K562 (cell line): ENCODE results near the gene MDM4. TPM values are rescaled to one million over a fixed set of nuclear protein-coding genes. Genes with fewer than 3 reads are reported as not detected.

Experiments
- AFF1 ChIP-seq, 2 experiments: fragments of 450-650 bp; IDR thresholded peaks; 2 replicates each; pipeline ENCODE4 v1.6.1; 2018; ENCODE audit warnings: mild to moderate bottlenecking in 2 of 2, low read depth in 1 of 2; ENCODE audit not compliant: partially characterized antibody in 2 of 2
- ARID2 ChIP-seq: fragments of 450-650 bp; IDR thresholded peaks from 2 replicates; pipeline ENCODE4 v1.6.1; 2017; ENCODE audit warnings: antibody characterized with exemption, mild to moderate bottlenecking
- CBX3 ChIP-seq, 2 experiments: IDR thresholded peaks; 1 replicate in 1 of 2; 2 replicates in 1 of 2; pipeline ENCODE4 v1.6.1; 2012; ENCODE audit warnings: inconsistent platforms in 2 of 2, low read length in 2 of 2, borderline replicate concordance in 1 of 2, control low read depth in 1 of 2
- CEBPB ChIP-seq: fragments of 450-650 bp; IDR thresholded peaks from 2 replicates; pipeline ENCODE4 v1.6.1; 2016; ENCODE audit warnings: missing genetic modification characterization, missing compliant biosample characterization
- CEBPG ChIP-seq, 3 experiments: fragments of 200-800 bp in 1 of 3; sonication (Bioruptor generic) in 1 of 3; sonication (generic) in 1 of 3; formaldehyde crosslinking in 1 of 3; IDR thresholded peaks in 2 of 3; conservative IDR thresholded peaks in 1 of 3; 2 replicates each; pipeline versions ENCODE4 v1.6.1 to v1.8.0; 2016 to 2022; ENCODE audit warnings: missing compliant biosample characterization in 2 of 3, missing genetic modification characterization in 2 of 3, mild to moderate bottlenecking in 1 of 3, missing genetic modification reagents in 1 of 3
- CGGBP1 ChIP-seq: fragments of 250-450 bp; sonication (Bioruptor Pico); IDR thresholded peaks from 2 replicates; pipeline ENCODE4 v1.9.0; 2021; ENCODE audit warnings: mild to moderate bottlenecking
- CREB1 ChIP-seq, 2 experiments: sonication (generic) in 1 of 2; formaldehyde crosslinking in 1 of 2; IDR thresholded peaks; 2 replicates each; pipeline versions ENCODE4 v1.6.1 to v1.8.0; 2012 to 2022; ENCODE audit warnings: inconsistent platforms in 1 of 2, mild to moderate bottlenecking in 1 of 2, missing genetic modification reagents in 1 of 2, moderate library complexity in 1 of 2
- CXXC5 ChIP-seq: fragments of 250-450 bp; sonication (Bioruptor Pico); IDR thresholded peaks from 2 replicates; pipeline ENCODE4 v1.8.0; 2022; ENCODE audit warnings: inconsistent platforms, mild to moderate bottlenecking, moderate library complexity
- MEIS2 ChIP-seq: fragments of 450-650 bp; IDR thresholded peaks from 2 replicates; pipeline ENCODE4 v1.6.1; 2014; ENCODE audit warnings: mild to moderate bottlenecking; ENCODE audit not compliant: partially characterized antibody
- MTA1 ChIP-seq: fragments of 450-650 bp; IDR thresholded peaks from 2 replicates; pipeline ENCODE4 v1.6.1; 2017; ENCODE audit warnings: borderline replicate concordance
- POLR2AphosphoS5 ChIP-seq: IDR thresholded peaks from 2 replicates; pipeline ENCODE4 v1.6.1; 2011; ENCODE audit warnings: mild to moderate bottlenecking, low read depth, low read length, moderate library complexity; ENCODE audit not compliant: control insufficient read depth, insufficient read depth
- SMARCB1 ChIP-seq: IDR thresholded peaks from 2 replicates; pipeline ENCODE4 v1.6.1; 2011; ENCODE audit warnings: improper control_type of control experiment, low read depth; ENCODE audit not compliant: insufficient read length
- TEAD4 ChIP-seq, 2 experiments: sonication (generic) in 1 of 2; formaldehyde crosslinking in 1 of 2; IDR thresholded peaks; 2 replicates each; pipeline versions ENCODE4 v1.6.1 to v1.8.0; 2012 to 2022; ENCODE audit warnings: borderline replicate concordance in 1 of 2, inconsistent platforms in 1 of 2, low read length in 1 of 2, mild to moderate bottlenecking in 1 of 2, missing genetic modification reagents in 1 of 2
- ZBTB34 ChIP-seq: fragments of 250-450 bp; sonication (Bioruptor Pico); IDR thresholded peaks from 2 replicates; pipeline ENCODE4 v1.8.0; 2021; ENCODE audit warnings: mild to moderate bottlenecking, moderate library complexity
- polyA plus RNA-seq, 8 experiments: library from polyadenylated mRNA; depleted of rRNA in 4 of 8; stranded (reverse) in 5 of 8; unstranded in 3 of 8; fragments of >200 nt; fragmentation: Nextera tagmentation in 2 of 8; fragmentation: Illumina TruSeq in 1 of 8; extraction: Ambion mirVana in 2 of 8; extraction: Trizol in 1 of 8; gene quantifications; 2 replicates each; pipeline versions ENCODE4 v1.2.1 to v1.2.3, GENCODE V29; 2011 to 2014; ENCODE audit warnings: inconsistent platforms in 1 of 8, missing spikeins in 1 of 8
- total RNA-seq, 7 experiments: library from RNA; depleted of rRNA in 6 of 7; stranded (reverse); fragments of >200 nt in 6 of 7; fragmentation: Illumina TruSeq in 2 of 7; extraction: Trizol in 2 of 7; gene quantifications; 2 replicates each; pipeline versions ENCODE4 v1.2.1 to v1.2.3, GENCODE V29; 2011 to 2021; ENCODE audit warnings: low replicate concordance in 1 of 7
- TF ChIP-seq, protein P1 (sequence below): fragments of 450-650 bp; IDR thresholded peaks from 2 replicates; pipeline ENCODE4 v1.7.1; 2018; ENCODE audit warnings: mild to moderate bottlenecking, low read depth; ENCODE audit not compliant: partially characterized antibody

The MDM4 gene
- total and polyA plus RNA-seq, 9 of the 15 experiments (the other 6 are each of a cell fraction or from before 2014, with no cell fraction given), result 3.3 to 61.7 (median 21.2) TPM

GRCh38 chr1:204565617-204566582 lies 49.7 kb downstream of the MDM4 start (continued):
- TF ChIP-seq POLR2AphosphoS5 (peak; percentile 65; the same call in 1 of the 2 replicates), ARID2 (peak; percentile 89; the same call in 1 of the 2 replicates), AFF1 (IDR thresholded peaks at IDR 0.05; ENCODE audit: low read depth in 1 of 2, partially characterized antibody in 2 of 2) (peak in 1 of 2 experiments; percentile 24), CXXC5 (CRISPR knock-in tag) (peak; percentile 73), MEIS2 (peak; percentile 79), TEAD4 (IDR thresholded peaks at IDR 0.05; ENCODE audit: low read length) (peak; percentile 96), TEAD4 (CRISPR knock-in tag; IDR thresholded peaks at IDR 0.05; ENCODE audit: borderline replicate concordance) (no peak), CEBPB (peak; percentile 95), CBX3 (IDR thresholded peaks at IDR 0.05; ENCODE audit: borderline replicate concordance in 1 of 2, low read length in 2 of 2) (0 out of 3 replicates have a peak, but pooled peaks of 1 of the 2 experiments have one; percentile 21), ZBTB34 (CRISPR knock-in tag) (no peak), CGGBP1 (CRISPR knock-in tag) (no peak), CREB1 (IDR thresholded peaks at IDR 0.05) (no peak), CREB1 (CRISPR knock-in tag; IDR thresholded peaks at IDR 0.05) (0 out of 2 replicates have a peak, but pooled peaks have one; percentile 21), SMARCB1 (peak; percentile 50), MTA1 (peak; percentile 82; the same call in 1 of the 2 replicates), CEBPG (CRISPR knock-in tag; IDR thresholded peaks at IDR 0.05) (peak; percentile 93), CEBPG (tag; conservative IDR thresholded peaks at IDR 0.05 in 1 of 2, IDR thresholded peaks at IDR 0.05 in 1 of 2) (peak; percentile 81 to 93)
- TF ChIP-seq, protein P1, sequence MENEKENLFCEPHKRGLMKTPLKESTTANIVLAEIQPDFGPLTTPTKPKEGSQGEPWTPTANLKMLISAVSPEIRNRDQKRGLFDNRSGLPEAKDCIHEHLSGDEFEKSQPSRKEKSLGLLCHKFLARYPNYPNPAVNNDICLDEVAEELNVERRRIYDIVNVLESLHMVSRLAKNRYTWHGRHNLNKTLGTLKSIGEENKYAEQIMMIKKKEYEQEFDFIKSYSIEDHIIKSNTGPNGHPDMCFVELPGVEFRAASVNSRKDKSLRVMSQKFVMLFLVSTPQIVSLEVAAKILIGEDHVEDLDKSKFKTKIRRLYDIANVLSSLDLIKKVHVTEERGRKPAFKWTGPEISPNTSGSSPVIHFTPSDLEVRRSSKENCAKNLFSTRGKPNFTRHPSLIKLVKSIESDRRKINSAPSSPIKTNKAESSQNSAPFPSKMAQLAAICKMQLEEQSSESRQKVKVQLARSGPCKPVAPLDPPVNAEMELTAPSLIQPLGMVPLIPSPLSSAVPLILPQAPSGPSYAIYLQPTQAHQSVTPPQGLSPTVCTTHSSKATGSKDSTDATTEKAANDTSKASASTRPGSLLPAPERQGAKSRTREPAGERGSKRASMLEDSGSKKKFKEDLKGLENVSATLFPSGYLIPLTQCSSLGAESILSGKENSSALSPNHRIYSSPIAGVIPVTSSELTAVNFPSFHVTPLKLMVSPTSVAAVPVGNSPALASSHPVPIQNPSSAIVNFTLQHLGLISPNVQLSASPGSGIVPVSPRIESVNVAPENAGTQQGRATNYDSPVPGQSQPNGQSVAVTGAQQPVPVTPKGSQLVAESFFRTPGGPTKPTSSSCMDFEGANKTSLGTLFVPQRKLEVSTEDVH, result peak; percentile 48
